HG02884 (cell line): ENCODE results near the gene SNAP47.

Experiments
- ATAC-seq: cut with Tn5 transposase; IDR thresholded peaks from one replicate; pipeline ENCODE4 v1.9.1; 2021; ENCODE audit warnings: mild to moderate bottlenecking, moderate library complexity; ENCODE audit not compliant: unreplicated experiment

The SNAP47 gene

DNA sequence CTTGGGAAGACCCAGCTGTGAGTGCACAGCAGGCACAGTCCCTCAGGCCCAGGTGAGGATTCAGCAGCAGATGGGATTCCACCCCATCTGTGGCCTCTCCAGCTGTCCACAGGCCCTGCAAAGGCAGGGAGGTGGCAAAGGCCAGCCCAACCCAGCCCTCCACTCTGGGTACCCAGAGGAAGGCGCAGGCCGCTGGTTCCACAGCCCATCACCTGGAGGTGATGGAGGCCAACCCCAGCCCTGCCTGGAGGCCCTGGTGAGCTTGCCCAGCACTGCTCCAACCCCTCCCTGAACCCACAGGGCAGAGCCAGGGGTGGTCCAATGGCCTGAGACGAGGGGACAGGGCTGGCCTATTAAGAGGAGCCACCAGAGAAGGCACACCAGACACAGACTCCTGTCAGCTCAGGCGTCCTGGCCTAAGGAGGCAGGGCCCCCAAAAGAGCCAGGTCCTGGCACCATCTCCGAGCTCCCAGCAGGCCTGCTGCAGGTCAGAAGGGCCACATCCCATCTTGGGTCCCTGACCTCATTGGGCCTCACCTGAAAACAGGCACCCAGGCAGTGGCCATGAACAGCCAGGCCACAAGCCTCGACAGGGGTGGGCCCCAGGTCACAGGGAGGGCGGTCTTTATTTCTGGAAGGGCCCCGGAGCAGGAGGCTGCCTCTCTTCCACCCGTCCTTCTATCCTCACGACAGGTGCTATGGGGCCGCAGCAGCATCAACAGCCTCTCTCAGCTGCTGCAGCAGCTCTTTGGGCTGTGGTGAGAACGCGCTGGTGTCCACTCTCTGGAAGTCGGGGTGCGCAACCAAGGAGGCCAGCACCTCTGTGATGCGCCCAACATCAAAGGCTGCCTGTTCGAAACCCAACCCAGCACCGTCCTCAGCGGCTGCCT is 3.3 kb upstream of the SNAP47 start:
- ATAC-seq, result no peak

GRCh38 chr1:227732586-227733308 is 2.5 kb upstream of the SNAP47 start:
- no peak for ATAC-seq

DNA sequence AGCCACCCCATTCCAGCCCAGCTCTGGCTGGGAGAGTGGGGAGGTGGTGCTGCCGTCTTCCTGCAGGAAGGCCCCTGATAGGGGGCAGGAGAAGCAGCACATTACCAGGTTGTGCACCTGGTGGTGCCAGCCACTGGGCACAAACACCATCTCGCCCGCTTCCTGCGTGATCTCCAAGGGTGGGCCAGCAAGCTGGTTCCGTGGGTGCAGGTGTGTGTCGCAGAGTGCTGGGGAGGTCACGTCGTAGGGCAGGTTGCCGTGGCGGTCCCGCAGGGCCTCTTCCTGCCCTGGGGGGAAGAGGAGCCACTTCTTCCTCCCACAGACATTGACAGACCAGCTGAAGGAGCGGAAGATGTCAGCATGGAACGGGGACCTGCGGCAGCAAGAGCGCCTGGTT is 1.9 kb upstream of the SNAP47 start:
- ATAC-seq, result no peak

DNA sequence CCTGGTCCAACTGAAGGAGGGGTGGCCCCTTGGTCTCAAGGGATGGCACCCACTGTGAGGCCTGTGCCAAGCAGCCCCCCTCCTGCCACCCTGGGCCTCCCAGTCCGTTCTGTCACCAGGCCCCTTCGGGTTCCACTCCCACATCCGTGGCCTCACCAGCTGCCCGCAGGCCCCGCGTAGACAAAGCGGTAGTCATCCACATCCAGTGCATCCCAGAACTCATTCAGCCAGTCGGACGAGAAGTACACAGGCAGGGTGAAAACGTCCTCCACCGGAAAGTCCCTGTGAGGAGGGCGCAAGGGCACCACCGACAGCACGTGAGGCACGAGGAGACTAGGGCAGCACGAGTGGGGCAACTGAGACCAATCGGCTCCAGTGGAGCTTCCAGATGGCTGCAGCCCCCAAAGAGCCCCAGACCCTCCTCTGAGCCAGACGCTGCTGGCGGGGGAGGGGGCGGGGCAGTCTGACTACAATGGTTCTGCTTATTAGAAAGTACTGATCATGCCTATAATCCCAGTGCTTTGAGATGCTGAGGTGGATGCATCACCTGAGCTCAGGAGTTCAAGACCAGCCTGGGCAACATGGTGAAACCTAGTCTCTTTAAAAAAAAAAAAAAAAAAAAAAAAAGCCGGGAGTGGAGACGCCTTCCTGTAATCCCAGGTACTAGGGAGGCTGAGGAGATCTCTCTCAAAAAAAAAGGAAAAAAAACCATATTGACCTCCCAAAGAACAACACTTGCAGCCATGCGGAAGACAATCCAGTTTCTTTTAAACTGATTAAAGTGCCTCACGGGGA is 1.3 kb upstream of the SNAP47 start:
- ATAC-seq, result no peak

DNA sequence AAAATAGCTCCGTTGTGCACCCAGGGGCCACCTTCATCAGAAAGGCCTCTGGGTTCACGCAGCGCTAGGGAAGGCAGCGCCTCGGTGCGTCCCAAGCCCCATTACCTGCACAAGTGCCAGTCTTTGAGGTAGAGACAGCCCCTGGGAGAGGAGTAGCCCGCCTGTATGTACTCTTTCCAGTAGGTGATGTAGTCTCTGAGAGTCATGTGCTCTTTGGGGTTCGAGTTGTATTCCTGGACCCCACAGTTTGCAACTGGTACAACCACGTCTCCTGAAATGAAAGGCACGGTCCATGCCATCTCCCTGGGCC is 734 bp upstream of the SNAP47 start:
- peak; percentile 2 for ATAC-seq

DNA sequence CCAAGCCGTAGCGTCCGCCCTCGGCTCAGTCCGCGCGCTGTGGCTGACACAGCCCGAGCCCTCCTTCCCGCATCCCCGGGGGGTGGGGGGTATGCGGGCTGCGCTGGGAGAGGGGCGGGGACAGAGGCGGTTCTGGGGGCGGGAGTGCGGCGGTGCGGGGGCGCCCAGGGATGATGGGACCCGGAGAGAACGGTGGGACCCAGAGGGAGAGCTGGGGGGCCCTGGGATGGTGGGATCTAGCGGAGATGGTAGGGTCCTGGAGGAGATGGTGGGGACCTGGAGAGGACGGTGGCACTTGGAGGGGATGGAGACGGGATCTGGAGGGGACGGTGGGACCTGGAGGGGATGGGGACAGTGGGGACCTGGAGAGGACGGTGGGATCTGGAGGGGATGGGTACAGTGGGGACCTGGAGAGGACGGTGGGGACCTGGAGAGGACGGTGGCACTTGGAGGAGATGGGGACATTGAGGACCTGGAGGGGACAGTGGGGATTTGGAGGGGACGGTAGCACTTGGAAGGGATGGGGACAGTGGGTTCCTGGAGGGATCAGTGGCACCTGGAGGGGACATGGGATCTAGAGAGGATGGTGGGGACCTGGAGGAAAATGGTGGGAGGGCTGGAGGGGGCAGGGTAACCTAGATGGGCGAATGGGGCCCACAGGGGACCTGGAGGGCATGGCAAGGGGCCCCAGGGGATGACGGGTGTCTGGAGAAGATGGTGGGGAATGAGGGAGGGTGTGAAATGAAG is 477 bp downstream of the SNAP47 start:
- peak; percentile 31 for ATAC-seq

DNA sequence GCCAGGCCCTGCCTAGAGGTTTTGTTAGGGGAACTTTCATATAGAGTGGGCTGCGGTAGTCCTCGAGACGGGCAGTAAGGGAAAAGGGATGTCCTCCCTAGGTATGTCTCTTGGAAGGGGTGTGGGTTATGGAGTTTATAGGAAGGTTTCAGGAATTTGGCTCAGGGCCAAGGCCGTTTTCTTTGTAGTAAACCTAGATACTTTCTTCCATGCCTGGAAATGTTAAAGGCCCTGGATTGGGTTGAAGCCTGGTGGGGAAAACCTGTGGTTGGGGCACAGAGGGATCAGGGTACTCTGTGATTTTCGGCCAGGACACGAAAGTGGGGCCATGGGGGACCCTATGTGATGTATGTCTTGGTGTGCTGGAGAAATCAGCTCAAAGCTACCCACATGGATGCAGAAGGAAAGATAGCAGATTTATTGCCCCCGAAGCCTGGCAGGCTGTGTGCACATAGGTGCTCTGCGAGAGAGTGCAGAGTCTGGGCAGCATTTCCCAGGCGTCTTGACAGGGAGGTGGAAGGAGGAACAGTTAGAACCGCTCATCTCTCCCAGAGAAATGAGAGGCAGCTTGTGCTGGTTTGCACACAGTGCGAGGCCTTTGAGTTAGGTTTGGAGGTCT is 1.7 kb downstream of the SNAP47 start:
- ATAC-seq, result no peak

- ATAC-seq, result no peak
Observed at GRCh38 chr1:227738820-227739219, 3.6 kb downstream of the SNAP47 start.

- ATAC-seq, result no peak
Observed at GRCh38 chr1:227739636-227740035, 4.4 kb downstream of the SNAP47 start.

- ATAC-seq, result no peak
Observed at GRCh38 chr1:227740401-227740960, 5.2 kb downstream of the SNAP47 start.

- ATAC-seq, result no peak
Observed at GRCh38 chr1:227741166-227741870, 6.1 kb downstream of the SNAP47 start.

GRCh38 chr1:227742738-227743715 is 7.8 kb downstream of the SNAP47 start:
- ATAC-seq, result no peak

DNA sequence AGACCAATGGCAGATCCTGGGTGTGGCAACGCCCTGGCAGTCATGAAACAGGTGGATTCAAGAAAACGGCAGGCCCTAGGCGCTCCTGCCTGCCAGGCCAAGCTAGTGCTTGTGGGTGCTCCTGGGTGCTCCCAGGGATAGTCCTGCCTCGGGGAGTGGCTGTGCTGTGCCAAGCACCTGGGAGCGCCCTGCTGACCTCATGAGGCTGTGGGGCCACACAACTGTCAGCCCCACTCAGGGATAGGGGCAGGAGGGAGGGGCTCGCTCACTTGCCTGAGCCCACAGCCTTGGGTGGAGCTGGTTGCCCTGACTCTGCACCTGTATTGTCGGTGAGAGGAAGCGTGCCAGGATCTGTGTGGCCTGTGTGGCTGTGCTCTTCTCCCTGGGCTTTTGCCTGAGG is 9.4 kb downstream of the SNAP47 start:
- ATAC-seq, result no peak

DNA sequence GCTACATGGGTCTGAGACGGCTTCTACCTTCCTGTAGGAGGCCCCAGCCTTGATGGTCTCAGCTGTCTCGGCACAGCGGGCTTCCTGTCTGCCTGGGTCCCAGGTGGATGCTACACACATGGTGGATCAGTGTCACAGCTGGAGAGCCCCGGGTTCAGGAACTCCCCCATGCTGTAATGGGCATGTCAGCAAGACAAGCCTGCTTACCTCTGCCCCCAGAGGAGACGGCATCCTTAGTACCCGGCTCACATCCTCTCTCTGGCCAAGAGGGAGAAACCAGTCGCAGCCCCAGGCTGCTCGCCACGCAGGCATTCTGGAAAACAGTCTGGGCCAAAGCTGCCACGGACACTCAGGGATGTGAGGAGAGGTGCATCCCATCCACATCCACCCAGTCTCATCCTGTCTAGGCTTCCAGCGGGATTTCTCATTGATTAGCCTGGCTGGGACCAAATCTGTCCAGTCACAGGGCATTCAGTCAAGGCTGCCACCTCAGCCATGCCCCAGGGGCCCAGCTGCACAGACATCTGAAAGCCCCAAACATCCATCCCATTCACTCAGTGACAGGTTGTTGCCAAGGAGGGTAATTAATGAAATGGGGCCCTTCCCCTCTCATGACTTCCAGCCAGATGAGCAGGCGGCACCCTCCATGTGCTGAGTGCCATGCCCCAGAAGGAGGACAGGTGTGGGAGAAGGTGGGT is 10.5 kb downstream of the SNAP47 start:
- ATAC-seq, result no peak

- ATAC-seq, result no peak
Observed at GRCh38 chr1:227746676-227747075, 11.4 kb downstream of the SNAP47 start.

DNA sequence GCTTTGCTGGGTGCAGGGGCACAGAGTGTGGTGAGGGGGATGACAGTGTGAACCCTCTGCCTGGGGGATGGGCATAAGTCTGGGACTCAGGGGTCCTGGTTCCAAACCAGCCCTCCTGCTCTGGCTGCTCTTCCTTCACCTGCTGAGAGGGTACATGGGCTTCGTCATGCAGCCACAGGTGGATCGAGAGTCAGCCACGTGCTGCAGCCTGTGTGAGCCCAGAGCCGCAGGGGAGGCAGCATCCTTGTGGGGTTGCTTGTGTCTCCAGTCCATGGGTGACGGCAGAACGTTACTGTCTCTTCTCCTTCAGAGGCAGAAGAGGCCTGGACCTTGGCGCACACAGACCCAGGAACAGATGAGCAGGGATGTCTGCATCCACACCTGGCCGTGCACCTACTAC is 12.1 kb downstream of the SNAP47 start:
- no peak for ATAC-seq

- ATAC-seq, result no peak
Observed at GRCh38 chr1:227747948-227748495, 12.8 kb downstream of the SNAP47 start.
